IMR-90 (cell line): ENCODE measurements around the gene TSSK3. TPM values are rescaled to one million over a fixed set of nuclear protein-coding genes. Genes with fewer than 3 reads are reported as not detected.

Experiments
- ATAC-seq: fragments of 200-7000 bp; cut with Tn5 transposase; 2 replicates; pipeline ENCODE4 v1.9.1; 2020; ENCODE audit warnings: low read depth, mild to moderate bottlenecking, moderate library complexity
- BruUV-seq: library from RNA; stranded (reverse); fragments of 400-500 nt; replicated peaks from 2 replicates; lab custom pipeline; 2021; lab: Mats Ljungman, UMichigan
- CTCF ChIA-PET: fragments of 300-600 bp; formaldehyde crosslinking; extraction: SDS; loops from one replicate; lab custom pipeline; 2021; ENCODE audit warnings: antibody characterized with exemption; lab: Yijun Ruan, JAX
- POLR2A ChIA-PET: fragments of 300-600 bp; sonication (Branson Sonifier 250); formaldehyde crosslinking; loops from one replicate; lab custom pipeline; 2022; ENCODE audit warnings: antibody characterized with exemption; ENCODE audit not compliant: unreplicated experiment; lab: Charles Lee
- DNase-seq: peaks from one replicate; pipeline ENCODE4 v3.0.0; 2013
- H2AFZ ChIP-seq: replicated peaks from 2 replicates; pipeline ENCODE3; 2013; ENCODE audit warnings: low read length, mild to moderate bottlenecking; ENCODE audit not compliant: poor library complexity
- H2AK5ac ChIP-seq: 2 replicates; pipeline ENCODE4 v1.6.1; 2013; ENCODE audit warnings: low read depth, low read length, inconsistent platforms
- H2AK9ac ChIP-seq: replicated peaks from 2 replicates; pipeline ENCODE3; 2013; ENCODE audit warnings: mild to moderate bottlenecking, low read depth, low read length, moderate library complexity; ENCODE audit not compliant: poor library complexity
- H2BK120ac ChIP-seq: 2 replicates; pipeline ENCODE4 v1.6.1; 2013; ENCODE audit warnings: low read depth, low read length, inconsistent platforms
- H2BK15ac ChIP-seq: 3 replicates; pipeline ENCODE4 v1.6.1; 2013; ENCODE audit warnings: low read depth, low read length, inconsistent platforms
- H2BK20ac ChIP-seq: 2 replicates; pipeline ENCODE4 v1.6.1; 2013; ENCODE audit warnings: low read depth, mild to moderate bottlenecking, inconsistent platforms, low read length, moderate library complexity
- H2BK5ac ChIP-seq: 2 replicates; pipeline ENCODE4 v1.6.1; 2013; ENCODE audit warnings: mild to moderate bottlenecking, low read depth, low read length, inconsistent platforms; ENCODE audit not compliant: poor library complexity, severe bottlenecking
- H3K14ac ChIP-seq: replicated peaks from 2 replicates; pipeline ENCODE4 v1.6.1; 2013; ENCODE audit warnings: low read depth, low read length, inconsistent platforms
- H3K18ac ChIP-seq: 2 replicates; pipeline ENCODE4 v1.6.1; 2013; ENCODE audit warnings: low read depth, low read length, control low read depth
- H3K23ac ChIP-seq: 2 replicates; pipeline ENCODE4 v1.6.1; 2013; ENCODE audit warnings: low read depth, low read length, inconsistent platforms
- H3K27ac ChIP-seq: 2 replicates; pipeline ENCODE4 v1.5.1; 2013; ENCODE audit warnings: mild to moderate bottlenecking, control low read depth, low read length; ENCODE audit not compliant: insufficient read depth
- H3K27me3 ChIP-seq: 2 replicates; pipeline ENCODE4 v1.6.1; 2013; ENCODE audit warnings: low read length; ENCODE audit not compliant: control insufficient read depth, insufficient read depth
- H3K36me3 ChIP-seq: 2 replicates; pipeline ENCODE4 v1.6.1; 2013; ENCODE audit warnings: low read length, mixed read lengths; ENCODE audit not compliant: control insufficient read depth, insufficient read depth
- H3K4ac ChIP-seq: 2 replicates; pipeline ENCODE4 v1.6.1; 2013; ENCODE audit warnings: low read depth, low read length, inconsistent platforms
- H3K4me1 ChIP-seq: 2 replicates; pipeline ENCODE4 v1.6.1; 2013; ENCODE audit warnings: low read length, mixed read lengths; ENCODE audit not compliant: control insufficient read depth, insufficient read depth
- H3K4me2 ChIP-seq: 2 replicates; pipeline ENCODE4 v1.6.1; 2013; ENCODE audit warnings: low read depth, mild to moderate bottlenecking, control low read depth, low read length, moderate library complexity
- H3K4me3 ChIP-seq: 2 replicates; pipeline ENCODE4 v1.5.1; 2013; ENCODE audit warnings: low read depth, mild to moderate bottlenecking, control low read depth, low read length, moderate library complexity; ENCODE audit not compliant: insufficient read depth
- H3K56ac ChIP-seq: 2 replicates; pipeline ENCODE4 v1.6.1; 2013; ENCODE audit warnings: low read length, inconsistent platforms; ENCODE audit not compliant: insufficient read depth; ENCODE audit errors: extremely low read depth
- H3K79me1 ChIP-seq, 2 experiments: 2 replicates each; pipeline ENCODE4 v1.6.1; 2013; ENCODE audit warnings: low read length in 2 of 2, inconsistent platforms in 1 of 2, low read depth in 1 of 2
- H3K9ac ChIP-seq: 2 replicates; pipeline ENCODE4 v1.6.1; 2013; ENCODE audit warnings: low read depth, low read length, control low read depth
- H3K9me1 ChIP-seq: 2 replicates; pipeline ENCODE4 v1.6.1; 2013; ENCODE audit warnings: low read length, inconsistent platforms; ENCODE audit not compliant: insufficient read depth
- H3K9me3 ChIP-seq: 2 replicates; pipeline ENCODE4 v1.6.1; 2013; ENCODE audit warnings: low read length; ENCODE audit not compliant: control insufficient read depth, insufficient read depth
- H4K20me1 ChIP-seq: 2 replicates; pipeline ENCODE4 v1.6.1; 2013; ENCODE audit warnings: low read length, inconsistent platforms; ENCODE audit not compliant: insufficient read depth
- H4K5ac ChIP-seq: 2 replicates; pipeline ENCODE4 v1.6.1; 2013; ENCODE audit warnings: mild to moderate bottlenecking, low read depth, low read length, control low read depth
- H4K8ac ChIP-seq, 2 experiments: 2 replicates each; pipeline ENCODE4 v1.6.1; 2013; ENCODE audit warnings: low read depth in 2 of 2, low read length in 2 of 2, control low read depth in 1 of 2, inconsistent platforms in 1 of 2
- H4K91ac ChIP-seq: 2 replicates; pipeline ENCODE4 v1.6.1; 2013; ENCODE audit warnings: low read depth, low read length, inconsistent platforms; ENCODE audit not compliant: insufficient read depth
- RCOR1 ChIP-seq: IDR thresholded peaks from 2 replicates; pipeline ENCODE4 v1.6.1; 2012; ENCODE audit warnings: mild to moderate bottlenecking, low read length, improper control_type of control experiment; ENCODE audit not compliant: insufficient replicate concordance
- WGBS, 2 experiments: methylation state at CpG; one replicate each; pipeline versions ENCODE4 v1.1.5 to v1.1.7; 2013; ENCODE audit warnings: missing lambda C conversion rate in 2 of 2; ENCODE audit not compliant: insufficient read length in 1 of 2; ENCODE audit errors: extremely low coverage in 2 of 2; 5-methylcytosine and 5-hydroxymethylcytosine counted together
- dilution Hi-C: fragments of 300-500 bp; cut with HindIII; formaldehyde crosslinking; loops from one replicate; pipeline ENCODE4 v1.14.3; 2018; ENCODE audit warnings: low sequenced_read_pairs; ENCODE audit not compliant: unreplicated experiment
- in situ Hi-C: fragments of 300-500 bp; cut with MboI; formaldehyde crosslinking; loops from 3 replicates; pipeline ENCODE4 v1.14.3; 2019; ENCODE audit warnings: low sequenced_read_pairs, inconsistent platforms, mixed read lengths
- intact Hi-C: fragments of 100-400 bp; cut with micrococcal nuclease; formaldehyde crosslinking; loops from 2 replicates; pipeline ENCODE4 v1.10.0; 2022
- polyA plus RNA-seq, 3 experiments: library from polyadenylated mRNA; depleted of rRNA; stranded (reverse); fragments of >200 nt; gene quantifications; 2 replicates each; pipeline ENCODE4 v1.2.3, GENCODE V29; 2012; ENCODE audit warnings: low replicate concordance in 1 of 3
- total RNA-seq: library from RNA; depleted of rRNA; stranded (reverse); fragments of >200 nt; gene quantifications from 2 replicates; pipeline ENCODE4 v1.2.3, GENCODE V29; 2012

Gene TSSK3
- total and polyA plus RNA-seq, 2 of the 4 experiments (the other 2 are of a cell fraction) = 0.96 TPM; not detected in 1

- ChIA-PET CTCF (interaction anchor here (0.7 kb wide), 1 partner anchor 119 kb away, joined by 3 read pairs; no protein-coding TSS in a partner anchor), POLR2A (no interaction called here)
- Histone ChIP-seq H3K18ac (no peak overlapping the region), H3K4me1 (peaks cover 6% of the 10 kb centered on the region), H2BK15ac (no peak overlapping the region), H3K27me3 (no peaks in the 10 kb centered on the region), H4K91ac (no peak overlapping the region), H4K20me1 (peaks cover 34% of the 10 kb centered on the region), H2AK9ac (peak overlapping the region; percentile 97), H2AFZ (peak overlapping the region; percentile 24), H4K5ac (no peak overlapping the region), H3K9me1 (peaks cover 12% of the 10 kb centered on the region; the same call in 1 of the 2 replicates), H3K9me3 (no peaks in the 10 kb centered on the region), H2BK5ac (no peak overlapping the region), H3K4me2 (peak overlapping the region; percentile 95), H2BK120ac (no peak overlapping the region), H3K4ac (peak overlapping the region; percentile 77), H3K79me1 (peaks cover 19 to 55% of the 10 kb centered on the region in 2 experiments; a peak in 3 of 4 replicates), H3K9ac (peak overlapping the region; percentile 81), H4K8ac (no peak overlapping the region), H2AK5ac (peak overlapping the region; percentile 66), H3K14ac (peak overlapping the region; percentile 85), H3K36me3 (peaks cover 49% of the 10 kb centered on the region), H3K4me3 (peak overlapping the region; percentile 85), H3K27ac (peak overlapping the region; percentile 44), H3K56ac (no peak overlapping the region), H3K23ac (peak overlapping the region; percentile 50), H2BK20ac (no peak overlapping the region)
- in situ Hi-C loops (no loop called here), dilution Hi-C loops (no loop called here), intact Hi-C loops (loop anchor here (1.0 to 5.0 kb wide), 2 partner anchors 92 to 119 kb away; no protein-coding TSS in a partner anchor)
- DNase-seq = no peak
- ATAC-seq = no peak; the same call in 1 of the 2 replicates
- TF ChIP-seq RCOR1 = no peak
- no TSS peak for BruUV-seq
- no CpG with 5 or more reads among the region's 9 CpGs for WGBS, 2 experiments
Measured at GRCh38 chr1:32334274-32334861, 28.0 kb upstream of the TSSK3 start.
